SIG-M5 treated with dmso at 0.1 percent for 504 hours (cell line): Measurements from ENCODE around the gene RHPN2.
"Not testable (repeated sequence)": the region's sequence is repeated elsewhere in the genome, so short reads cannot be mapped to it uniquely, and the experiment has no call there.

Experiments used
- DNase-seq: peaks from one replicate; lab custom pipeline; 2025; ENCODE audit not compliant: unreplicated experiment; lab: John Stamatoyannopoulos, UW

Gene RHPN2

DNA sequence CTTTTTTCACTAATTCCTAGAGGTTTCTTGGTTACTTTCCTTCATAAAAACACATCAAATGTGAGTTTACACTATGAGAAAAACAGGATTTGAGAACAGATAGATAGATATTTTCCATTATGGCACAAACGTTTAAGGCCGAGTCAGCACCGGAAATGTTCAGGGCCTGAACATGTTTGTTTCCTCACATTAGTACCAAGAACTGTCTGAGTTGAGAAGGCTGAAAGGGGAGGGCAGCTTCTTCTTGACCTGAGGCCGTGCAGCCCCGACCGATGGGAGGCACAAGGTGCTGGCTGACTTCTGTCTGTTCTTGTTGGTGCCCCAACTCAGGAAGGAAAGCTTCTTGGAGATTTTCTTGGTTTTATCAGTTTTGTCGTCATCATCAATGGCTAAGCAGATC, 84.9 kb downstream of the RHPN2 start:
- not testable (repeated sequence) for DNase-seq

DNA sequence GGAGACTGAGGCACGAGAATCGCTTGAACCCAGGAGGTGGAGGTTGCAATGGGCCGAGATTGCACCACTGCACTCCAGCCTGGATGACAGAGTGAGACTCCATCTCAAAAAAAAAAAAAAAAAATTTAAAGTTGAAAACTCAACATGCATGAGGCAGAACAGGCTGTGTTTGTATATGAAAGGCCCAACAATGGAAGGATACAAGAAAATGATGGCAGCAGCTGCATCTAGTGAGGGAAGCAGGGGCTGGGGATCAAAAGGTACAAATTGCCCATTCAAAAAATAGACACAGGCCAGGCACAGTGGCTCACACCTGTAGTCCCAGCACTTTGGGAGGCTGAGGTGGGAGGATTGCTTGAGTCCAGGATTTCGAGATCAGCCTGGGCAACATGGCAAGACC, 86.9 kb downstream of the RHPN2 start:
- DNase-seq, result not testable (repeated sequence)

DNA sequence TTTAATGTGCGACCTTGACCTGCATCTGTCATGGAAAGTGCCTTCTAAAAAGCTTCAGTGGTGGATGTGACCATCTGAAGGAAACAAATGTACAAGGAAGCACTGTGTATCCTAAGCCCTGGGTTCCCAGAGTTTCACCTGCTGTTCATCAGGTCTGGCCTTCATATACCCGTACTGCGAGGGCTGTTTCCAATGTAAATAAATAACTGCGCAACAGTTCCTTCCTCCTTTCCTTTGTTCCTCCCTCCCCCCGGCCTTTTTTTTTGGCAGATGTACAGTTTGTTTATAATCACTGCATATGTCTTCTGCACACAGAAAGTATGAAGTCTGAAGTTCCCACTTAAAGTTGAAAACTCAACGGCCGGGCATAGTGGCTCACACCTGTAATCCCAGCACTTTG, 87.4 kb downstream of the RHPN2 start:
- DNase-seq, result peak; percentile 12

DNA sequence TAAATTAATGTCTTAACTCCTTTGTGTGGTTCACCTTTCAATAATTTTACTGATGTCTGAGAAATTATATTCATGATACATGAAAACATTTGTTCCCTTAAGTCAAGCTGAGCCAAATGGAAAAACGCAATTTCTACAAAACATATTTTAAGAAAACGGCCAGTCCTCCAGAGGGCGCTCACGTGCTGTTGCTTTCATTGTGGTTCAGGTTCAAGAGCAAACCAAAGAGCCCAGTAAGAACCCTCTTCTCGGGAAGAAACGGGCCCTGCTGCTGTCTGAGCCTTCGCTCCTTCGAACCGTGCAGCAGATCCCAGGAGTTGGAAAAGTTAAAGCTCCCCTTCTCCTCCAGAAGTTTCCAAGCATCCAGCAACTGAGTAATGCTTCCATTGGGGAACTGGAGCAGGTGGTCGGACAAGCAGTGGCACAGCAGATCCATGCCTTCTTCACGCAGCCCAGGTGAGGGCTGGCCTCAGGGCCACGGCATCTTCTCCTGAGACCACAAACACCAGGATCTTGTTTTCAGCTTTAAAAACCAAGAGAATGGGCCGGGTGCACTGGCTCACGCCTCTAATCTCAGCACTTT, 88.4 kb downstream of the RHPN2 start:
- peak; percentile 72 for DNase-seq

DNA sequence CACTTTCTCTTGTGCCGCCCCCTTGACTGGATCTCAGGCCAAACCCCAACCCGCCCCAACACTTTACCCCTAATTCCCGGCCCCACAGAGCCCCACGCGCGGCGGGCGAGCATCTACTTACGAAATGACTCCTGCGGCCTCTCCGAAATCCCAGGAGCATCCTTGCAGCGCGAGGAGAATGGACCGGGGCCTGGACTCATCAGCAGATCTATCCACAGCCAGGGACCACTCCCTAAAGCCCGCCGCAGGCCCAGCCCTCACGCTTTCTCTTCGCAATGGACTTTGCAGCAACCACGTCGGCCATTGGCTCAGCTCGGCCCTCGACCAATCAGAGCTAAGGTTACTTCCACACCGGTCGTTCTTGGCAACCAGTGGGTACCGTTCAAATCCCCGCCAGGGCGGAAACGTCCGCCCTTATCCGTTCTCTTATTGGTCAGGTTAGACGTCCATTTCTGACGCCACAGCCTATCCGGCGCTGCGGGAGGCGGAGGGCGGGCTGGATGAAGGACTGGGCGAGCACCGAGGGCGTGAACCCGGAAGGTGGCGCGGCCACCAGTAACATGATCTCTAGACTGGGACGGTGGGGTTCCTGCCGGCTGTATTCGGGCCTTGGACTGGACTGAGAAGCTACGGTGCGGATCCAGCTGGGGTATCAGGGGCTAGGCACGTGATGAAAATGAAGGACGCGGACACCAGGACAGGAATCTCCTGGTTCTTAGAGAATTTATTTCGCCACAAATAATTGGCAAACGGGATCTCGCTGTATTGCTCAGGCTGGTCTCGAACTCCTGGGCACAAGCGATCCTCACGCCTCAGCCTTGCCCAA, 92.8 kb downstream of the RHPN2 start, which contains the start of the genes CEP89 and FAAP24:
Gene CEP89, minus strand, starts transcription at position 244 of the 826 bp plus-strand sequence. Its CDS starts 84 bp downstream, at position 160.
Gene FAAP24, plus strand, starts transcription at position 528 of the 826 bp plus-strand sequence. CDS start 955 bp downstream, outside the sequence.
- DNase-seq, result peak; percentile 98

DNA sequence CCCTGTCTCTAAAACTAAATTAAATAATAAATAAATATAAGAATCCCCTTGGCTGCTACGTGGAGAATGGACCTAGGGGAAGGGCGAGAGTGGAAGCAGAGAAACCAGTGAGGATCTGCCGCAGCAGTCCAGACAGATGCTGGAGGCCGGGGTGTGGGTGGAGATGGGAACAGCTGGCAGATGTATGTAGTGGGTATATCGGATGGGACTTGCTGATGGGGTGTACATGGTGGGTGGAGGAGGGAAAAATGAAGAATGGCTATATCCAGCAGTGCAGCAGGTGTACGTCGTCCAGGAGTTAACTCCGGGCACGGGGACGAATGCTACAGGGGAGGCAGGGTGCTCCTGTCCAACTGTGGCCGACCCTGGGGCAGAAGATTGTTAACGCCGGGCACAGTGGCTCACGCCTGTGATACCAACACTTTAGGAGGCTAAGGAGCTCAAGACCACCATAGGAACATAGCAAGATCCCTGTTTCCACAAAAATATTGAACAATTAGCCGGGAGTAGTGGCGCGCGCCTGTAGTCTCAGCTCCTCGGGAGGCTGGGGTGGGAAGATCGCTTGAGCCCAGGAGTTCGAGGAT, 93.6 kb downstream of the RHPN2 start:
- DNase-seq, result no peak

DNA sequence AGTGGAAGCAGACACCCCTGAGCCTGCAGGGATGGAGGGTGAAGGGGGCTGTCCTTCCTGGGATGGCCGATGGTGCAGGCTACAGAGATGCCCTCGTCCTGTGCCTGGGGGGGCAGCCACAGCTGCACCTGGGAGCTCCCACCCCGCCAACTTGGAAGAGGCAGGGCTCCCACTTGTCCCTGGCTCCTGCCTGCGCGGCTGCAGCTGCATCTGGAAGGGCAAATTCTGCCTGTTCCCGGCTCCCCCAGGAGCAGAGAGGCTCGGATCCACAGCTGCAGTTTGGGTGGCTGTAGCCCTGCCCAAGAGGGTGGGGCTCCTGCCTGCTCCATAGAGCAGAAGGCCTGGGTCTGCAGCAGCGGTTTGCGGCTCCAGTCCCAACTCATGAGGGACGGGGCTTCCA, 95.1 kb downstream of the RHPN2 start:
- DNase-seq, result no peak

DNA sequence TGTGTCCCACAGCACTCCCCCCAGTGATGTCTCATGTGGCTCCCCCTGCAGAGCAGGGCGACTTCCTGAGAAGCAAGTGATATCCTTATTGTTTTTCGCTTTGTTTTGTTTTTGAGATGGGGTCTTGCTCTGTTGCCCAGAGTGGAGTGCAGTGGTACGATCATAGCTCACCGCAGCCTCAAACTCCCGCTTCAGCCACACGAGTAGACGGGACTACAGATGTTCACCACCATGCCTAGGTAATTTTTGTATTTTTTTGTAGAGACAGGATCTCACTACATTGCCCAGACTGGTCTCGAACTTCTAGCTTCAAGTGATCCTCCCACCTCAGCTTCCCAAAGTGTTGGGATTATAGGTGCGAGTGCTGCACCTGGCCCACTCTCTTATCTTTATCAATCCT, 97.9 kb downstream of the RHPN2 start:
- no peak for DNase-seq

DNA sequence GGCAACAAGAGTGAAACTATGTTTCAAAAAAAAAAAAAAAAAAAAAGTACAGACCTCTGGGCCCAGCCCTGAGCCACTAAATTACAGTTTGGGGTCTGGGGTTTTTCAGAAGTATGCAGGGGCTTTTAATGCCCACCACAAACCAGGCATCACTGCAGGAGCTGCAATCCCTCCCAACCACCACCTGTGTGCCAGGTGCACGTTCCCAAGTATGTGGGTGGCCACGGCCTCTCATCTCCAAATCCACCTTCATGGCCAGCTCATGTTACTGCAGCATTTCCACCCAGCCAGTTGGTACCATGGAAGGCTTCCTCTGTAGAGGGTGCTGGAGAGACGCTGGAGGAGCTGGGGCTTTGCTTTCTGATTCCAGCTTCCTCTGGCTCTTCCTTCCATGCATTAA, 119.4 kb downstream of the RHPN2 start:
- no peak for DNase-seq

DNA sequence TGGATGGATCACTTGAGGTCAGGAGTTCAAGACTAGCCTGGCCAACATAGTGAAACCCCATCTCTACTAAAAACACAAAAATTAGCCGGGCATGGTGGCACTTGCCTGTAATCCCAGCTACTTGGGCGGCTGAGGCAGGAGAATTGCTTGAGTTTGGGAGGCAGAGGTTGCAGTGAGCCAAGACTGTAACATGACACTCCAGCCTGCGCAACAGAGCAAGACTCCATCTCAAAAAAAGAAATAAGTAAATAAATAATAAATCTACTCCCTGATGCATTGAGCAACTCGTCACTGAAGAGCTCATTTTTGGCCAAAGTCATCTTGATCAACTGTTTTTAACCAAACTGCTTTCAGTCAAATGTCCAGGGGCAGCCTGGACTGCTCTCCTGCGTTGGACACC, 123.4 kb downstream of the RHPN2 start:
- DNase-seq, result not testable (repeated sequence)

DNA sequence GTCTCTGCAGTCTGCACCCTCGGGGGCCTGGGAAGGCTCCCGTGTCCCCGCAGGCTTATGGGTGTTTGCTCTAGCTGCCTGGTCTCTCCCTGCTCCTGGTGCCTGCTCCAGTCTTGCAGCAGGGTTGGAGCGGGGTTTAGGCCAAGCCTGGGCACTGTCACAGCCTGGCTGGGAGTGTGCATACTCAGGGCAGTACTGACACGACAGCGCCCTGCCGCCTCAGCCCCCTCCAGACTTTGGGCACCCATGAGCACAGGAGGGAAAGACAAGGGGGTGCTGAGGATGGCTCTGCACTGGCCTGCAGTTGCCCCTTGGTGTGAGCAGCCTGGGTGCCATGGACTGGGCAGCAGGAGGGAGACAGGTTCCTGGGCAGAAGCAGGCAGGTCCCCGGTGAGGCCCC, 128.6 kb downstream of the RHPN2 start:
- no peak for DNase-seq

DNA sequence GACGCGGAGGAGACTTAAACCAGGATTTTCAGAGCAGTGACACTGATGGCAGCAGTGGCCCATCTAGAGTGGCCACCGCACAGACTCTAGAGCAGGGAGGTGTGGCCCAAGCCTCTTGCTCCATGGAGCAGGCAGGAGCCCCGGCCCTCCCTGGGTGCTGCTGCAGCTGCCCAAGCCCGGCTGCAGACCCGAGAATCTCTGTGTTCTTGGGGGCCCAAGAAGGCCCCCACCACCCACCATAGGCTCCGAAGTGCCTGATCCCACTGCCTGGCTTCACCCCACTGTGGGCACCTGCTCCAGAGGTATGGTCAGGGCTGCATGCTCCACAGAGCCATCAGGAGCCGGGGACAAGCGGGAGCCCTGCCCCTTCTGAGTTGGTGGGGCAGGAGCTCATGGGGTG, 129.1 kb downstream of the RHPN2 start:
- DNase-seq, result no peak

DNA sequence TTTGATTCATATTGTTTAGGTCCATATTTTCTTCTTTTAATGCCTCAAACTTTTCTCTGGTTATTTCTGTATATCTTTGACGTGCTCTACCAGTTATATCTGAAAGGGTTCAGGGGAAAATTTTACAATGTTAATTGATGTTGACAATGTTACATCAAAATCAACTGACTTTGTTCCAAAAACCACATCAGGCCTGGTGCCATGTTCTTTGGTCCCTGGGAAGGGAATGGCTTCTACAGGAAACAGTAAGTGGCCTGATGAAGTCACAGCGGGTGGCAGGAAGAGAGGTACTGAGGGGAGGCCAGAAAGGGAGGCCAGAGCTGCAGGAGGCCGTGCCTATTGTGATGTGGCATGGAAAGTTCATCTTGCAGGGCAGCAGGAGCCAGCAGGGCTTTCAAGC, 131.1 kb downstream of the RHPN2 start:
- no peak for DNase-seq

DNA sequence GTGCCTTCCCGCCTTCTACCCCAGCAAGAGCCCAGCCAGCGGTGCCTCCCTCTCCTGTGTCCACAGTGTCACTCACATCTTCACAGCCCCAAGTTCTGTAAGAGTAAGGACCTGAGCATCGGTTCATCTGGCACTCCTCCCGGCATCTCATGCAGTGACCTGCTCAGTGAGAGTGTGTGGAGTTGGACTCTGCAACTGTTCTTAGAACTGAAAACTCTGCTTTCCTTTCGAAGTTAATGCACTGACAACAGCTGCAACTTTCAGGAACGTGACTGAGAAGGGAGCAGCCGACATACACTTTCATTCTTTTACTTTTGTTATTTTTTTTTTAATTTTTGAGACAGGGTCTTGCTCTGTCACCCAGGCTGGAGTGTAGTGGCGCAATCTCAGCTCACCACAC, 134.1 kb downstream of the RHPN2 start:
- no peak for DNase-seq

DNA sequence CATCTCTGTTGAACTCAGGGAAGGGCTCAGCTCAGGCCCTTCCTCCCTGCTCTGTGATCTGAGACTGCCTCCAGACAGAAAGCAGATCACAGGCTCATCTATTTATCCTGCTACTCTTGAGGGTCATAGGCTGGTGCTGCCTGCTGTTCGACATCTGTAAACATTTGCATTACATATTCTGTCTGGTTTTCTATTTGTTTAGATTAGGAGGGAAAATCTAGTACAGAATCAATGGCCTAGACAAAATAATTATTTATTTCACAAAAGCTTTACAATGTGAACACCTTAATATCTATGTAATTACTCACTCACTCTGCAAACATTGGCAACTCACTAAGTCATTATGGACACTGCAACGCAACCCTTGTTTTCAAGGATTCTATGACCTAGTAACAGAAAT, 135.9 kb downstream of the RHPN2 start:
- peak; percentile 71 for DNase-seq
